NCI-H345 (cell line): ENCODE results near the gene CHP1.
A peak's percentile ranks its signal among the peaks of the same experiment; 100 is the strongest.
"Not testable (repeated sequence)": the region's sequence is repeated elsewhere in the genome, so short reads cannot be mapped to it uniquely, and the experiment has no call there.

Experiments used
- DNase-seq: peaks from one replicate; lab custom pipeline; 2025; lab: John Stamatoyannopoulos, UW

The CHP1 gene

GRCh38 chr15:41230650-41231421 lies at the start of gene CHP1, which contains the start of gene EXD1:
Gene CHP1 (plus strand): TSS chr15:41231268. CDS start chr15:41231383, 115 bp downstream.
Gene EXD1 (minus strand): TSS chr15:41230757. CDS start chr15:41226575, 4,182 bp downstream.
- peak; percentile 90 for DNase-seq

- no peak for DNase-seq
Measured at GRCh38 chr15:41182266-41182665, 48.8 kb upstream of the CHP1 start.

DNA sequence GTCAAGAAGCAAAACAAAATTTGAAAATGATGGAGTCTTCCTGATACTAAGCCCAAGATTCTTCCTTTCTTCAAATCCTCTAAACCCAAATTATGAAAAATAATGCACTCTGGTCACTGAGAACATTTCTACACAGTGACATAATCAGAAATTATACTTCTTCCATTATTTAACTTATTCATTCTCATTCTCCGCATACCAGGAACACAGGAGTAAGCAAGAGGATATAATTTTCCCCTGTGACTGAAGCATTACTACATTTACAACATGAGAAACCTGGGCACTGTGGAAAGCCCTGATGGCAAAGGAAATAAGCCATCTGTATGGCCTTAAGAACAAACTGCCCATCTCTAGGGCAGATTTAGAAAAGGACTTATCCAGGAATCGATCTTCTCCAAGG lies 47.5 kb upstream of the CHP1 start:
- no peak for DNase-seq

DNA sequence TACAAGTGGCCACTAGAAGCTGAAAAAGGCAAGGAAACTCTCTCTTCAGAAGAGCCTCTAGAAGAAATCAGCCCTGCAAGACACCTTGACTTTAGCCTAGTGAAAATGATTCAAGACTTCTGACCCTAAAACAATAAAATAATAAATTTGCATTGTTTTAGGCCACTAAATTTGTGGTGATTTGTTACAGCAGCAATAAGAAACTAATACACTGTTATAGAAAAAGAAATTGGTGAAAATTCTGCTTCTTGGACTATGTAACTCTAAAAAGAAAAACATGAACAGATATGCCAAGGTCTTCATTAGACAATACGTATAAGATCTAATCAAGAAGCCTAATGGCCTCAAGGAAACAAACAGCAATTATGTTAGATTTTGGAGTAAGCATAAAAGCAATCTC lies 36.6 kb upstream of the CHP1 start:
- no peak for DNase-seq

DNA sequence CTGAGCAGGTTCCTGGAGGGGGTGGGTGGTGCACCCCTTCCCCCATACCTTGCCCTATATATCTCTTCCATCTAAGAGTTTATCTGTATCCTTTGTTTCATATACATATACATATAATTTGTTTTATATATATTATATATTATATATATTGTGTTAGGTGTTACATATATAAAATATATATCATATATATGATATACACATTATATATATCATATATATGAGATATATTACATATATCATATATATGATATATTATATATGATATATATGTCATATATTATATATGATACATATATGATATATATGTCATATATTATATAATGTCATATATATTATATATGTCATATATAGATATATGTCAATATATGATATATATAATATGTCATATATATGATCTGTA lies 31.6 kb upstream of the CHP1 start:
- no peak for DNase-seq

DNA sequence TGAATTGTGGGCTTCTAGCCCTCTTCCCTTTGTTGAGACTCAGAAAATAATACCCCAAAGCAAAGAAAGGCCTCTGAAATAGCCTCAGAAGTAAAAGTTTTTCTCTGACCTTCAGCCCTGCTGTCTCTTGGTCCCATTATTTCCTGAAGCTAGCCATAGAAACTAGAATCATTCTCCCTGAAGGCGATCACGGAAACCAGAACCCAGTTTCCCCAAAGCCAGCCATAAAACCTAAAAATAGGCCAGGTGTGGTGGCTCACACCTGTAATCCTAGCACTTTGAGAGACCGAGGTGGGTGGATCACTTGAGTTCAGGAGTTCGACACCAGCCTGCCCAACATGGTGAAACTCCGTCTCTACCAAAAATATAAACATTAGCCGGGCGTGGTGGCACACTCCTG lies 27.7 kb upstream of the CHP1 start:
- DNase-seq = no peak

- DNase-seq = no peak
Measured at GRCh38 chr15:41205315-41205714, 25.8 kb upstream of the CHP1 start.

GRCh38 chr15:41207687-41208448 lies 23.2 kb upstream of the CHP1 start:
- DNase-seq = no peak

DNA sequence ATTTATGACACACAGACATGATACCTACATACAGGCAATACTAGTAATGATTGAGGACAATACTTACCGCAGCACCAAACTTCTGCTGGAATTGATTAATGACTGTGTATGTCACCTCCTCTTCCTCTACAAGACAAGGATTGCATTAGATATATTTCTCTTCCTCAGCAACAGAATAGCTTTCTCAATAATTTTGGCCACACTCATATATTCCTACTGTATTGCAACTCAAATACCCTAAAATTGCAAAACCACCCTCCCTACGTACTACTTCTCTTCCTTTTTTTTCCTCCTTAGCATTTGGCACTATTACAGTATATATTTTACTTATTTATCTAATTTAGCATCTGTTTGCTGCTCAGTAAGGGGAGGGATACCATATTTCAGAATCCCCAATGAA lies 15.4 kb upstream of the CHP1 start:
- DNase-seq = no peak

DNA sequence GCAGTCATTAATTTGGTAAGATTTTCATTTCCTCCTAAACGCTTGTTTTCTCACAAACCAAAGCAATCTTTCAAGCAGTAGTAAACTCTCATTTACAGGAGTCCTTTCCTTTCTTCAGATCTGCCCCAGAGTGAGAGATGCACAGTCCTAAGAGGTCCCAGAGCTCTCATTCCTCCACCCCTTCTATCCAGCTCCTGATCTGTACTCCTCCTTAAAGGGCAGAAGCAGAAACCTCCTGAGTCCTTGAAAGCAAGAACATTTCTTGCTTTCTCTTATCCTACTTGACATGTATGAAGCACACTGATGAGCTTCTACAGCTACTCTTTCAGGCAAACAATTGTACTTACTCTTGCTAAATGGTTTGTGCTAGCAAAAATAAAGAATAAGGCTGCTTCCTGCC lies 12.2 kb upstream of the CHP1 start:
- no peak for DNase-seq

GRCh38 chr15:41219381-41219780 lies 11.7 kb upstream of the CHP1 start:
- DNase-seq = no peak

GRCh38 chr15:41230345-41230649 lies 771 bp upstream of the CHP1 start:
- DNase-seq = no peak

DNA sequence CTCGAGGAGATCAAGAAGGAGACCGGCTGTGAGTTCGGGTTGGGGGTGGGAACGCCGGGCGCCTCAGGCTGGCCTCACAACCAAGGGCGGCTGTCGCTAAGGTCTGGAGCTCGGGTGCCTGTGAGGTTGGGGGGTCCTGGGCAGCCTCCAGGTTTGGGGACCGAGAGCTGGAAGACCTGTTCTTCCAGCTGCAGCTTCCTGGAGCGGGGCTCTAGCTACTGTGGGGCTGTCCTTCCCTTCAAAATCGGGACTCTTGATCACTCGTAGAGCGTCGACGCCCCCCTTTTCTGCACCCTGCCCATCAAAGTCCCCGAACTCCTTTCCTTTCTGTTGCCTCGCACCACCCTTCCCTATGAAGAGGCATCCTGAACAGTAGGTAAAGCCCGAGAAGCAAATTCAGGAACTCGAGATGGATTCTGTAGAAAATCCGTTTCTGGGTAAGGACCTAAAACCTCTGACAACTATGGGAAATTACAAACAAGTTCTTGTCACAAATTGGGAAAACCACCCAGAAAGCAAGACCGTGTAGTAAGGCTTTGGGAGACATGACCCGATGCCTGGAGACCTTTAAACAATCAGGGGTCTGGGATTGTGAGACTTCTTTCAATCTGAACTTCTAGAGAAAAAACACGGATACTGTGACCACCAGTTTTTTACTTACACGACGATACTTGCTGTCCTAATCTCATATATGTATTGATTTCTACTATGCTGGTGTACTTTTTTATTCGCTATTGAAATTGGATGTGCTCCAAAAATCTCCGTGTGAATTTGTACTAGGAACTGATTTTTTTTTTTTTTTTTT lies 556 bp downstream of the CHP1 start:
- no peak for DNase-seq

- DNase-seq = no peak
Measured at GRCh38 chr15:41233367-41233771, 2.3 kb downstream of the CHP1 start.

DNA sequence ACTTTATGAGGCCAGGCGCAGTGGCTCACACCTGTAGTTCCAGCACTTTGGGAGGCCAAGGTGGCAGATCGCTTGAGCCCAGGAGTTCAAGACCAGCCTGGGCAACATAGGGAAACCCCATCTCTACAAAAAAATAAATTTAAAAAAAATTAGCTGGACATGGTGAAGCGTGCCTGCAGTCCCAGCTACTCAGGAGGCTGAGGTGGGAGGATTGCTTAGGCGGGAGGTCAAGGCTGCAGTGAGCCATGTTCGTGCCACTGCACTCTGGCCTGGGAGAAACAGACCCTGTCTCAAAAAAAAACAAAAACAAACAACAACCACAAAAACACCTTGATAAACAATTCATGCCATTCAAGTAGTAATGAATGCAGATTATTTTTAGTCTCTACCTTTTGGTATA lies 4.2 kb downstream of the CHP1 start:
- DNase-seq = not testable (repeated sequence)

DNA sequence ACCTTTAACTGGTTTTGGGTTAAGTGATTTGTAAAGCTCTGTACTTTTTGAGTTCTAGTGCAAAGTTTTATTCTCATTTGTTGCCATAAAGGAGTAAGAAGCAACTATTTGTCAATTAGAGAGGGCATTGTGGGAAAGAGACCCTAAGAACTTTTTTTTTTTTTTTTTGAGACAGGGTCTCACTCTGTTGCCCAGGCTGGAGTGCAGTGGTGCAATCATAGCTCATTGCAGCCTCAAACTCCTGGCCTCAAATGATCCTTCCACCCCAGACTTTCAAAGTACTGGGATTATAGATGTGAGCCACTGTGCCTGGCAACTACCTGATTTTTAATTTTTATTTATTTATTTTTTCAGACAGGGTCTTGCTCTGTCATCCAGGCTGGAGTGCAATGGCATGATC lies 4.9 kb downstream of the CHP1 start:
- DNase-seq = no peak

DNA sequence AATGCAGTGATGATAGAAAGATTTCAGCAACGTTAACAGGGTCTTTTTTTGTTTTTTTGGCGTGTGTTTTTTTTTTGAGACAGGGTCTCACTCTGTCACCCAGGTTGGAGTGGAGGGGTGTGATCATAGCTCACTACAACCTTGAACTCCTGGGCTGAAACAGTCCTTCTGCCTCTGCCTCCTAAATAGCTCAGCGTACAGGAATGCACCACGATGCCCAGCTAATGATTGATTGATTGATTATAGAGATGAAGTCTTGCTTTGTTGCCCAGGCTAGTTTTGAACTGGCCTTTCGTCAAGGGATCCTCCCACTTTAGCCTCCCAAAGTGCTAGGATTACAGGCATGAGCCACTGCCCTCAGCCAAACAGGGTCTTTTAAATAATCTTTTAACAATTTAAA lies 7.0 kb downstream of the CHP1 start:
- no peak for DNase-seq

- DNase-seq = peak; percentile 92
Measured at GRCh38 chr15:41241221-41241964, 10.3 kb downstream of the CHP1 start.

DNA sequence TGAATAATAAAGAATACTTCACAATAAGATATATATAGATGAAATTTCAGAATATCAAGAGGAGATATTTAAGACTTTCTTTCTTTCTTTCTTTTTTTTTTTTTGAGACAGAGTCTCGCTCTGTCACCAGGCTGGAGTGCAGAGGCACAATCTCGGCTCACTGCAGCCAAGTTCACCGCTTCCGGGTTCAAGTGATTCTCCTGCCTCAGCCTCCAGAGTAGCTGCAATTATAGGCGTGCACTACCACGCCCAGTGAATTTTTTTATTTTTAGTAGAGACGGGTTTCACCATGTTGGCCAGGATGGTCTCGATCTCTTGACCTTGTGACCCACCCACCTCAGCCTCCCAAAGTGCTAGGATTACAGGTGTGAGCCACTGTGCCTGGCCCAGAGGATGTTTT lies 19.7 kb downstream of the CHP1 start:
- DNase-seq = not testable (repeated sequence)

- no peak for DNase-seq
Measured at GRCh38 chr15:41251411-41251810, 20.3 kb downstream of the CHP1 start.

- DNase-seq = no peak
Measured at GRCh38 chr15:41254560-41254959, 23.5 kb downstream of the CHP1 start.

- DNase-seq = no peak
Measured at GRCh38 chr15:41256103-41256502, 25.0 kb downstream of the CHP1 start.
